Vagina (tissue), 2 donors: ENCODE measurements around the gene HOXB1.
"Not testable (repeated sequence)": the region's sequence is repeated elsewhere in the genome, so short reads cannot be mapped to it uniquely, and the experiment has no call there.

ENCODE experiments used
- POLR2A ChIP-seq, 2 donors: fragments of 450-650 bp; IDR thresholded peaks; one replicate each; pipeline ENCODE4 v1.6.1; 2017; ENCODE audit warnings: antibody characterized with exemption in 2 of 2, mild to moderate bottlenecking in 2 of 2, moderate library complexity in 2 of 2
- TF ChIP-seq, protein P1 (sequence below), 3 experiments: fragments of 450-650 bp in 2 of 3; fragments of 200-600 bp in 1 of 3; sonication (generic) in 1 of 3; IDR thresholded peaks; one replicate each; pipeline ENCODE4 v1.5.1; 2017 to 2019; ENCODE audit warnings: antibody characterized with exemption in 3 of 3, mild to moderate bottlenecking in 2 of 3, moderate library complexity in 2 of 3

DNA sequence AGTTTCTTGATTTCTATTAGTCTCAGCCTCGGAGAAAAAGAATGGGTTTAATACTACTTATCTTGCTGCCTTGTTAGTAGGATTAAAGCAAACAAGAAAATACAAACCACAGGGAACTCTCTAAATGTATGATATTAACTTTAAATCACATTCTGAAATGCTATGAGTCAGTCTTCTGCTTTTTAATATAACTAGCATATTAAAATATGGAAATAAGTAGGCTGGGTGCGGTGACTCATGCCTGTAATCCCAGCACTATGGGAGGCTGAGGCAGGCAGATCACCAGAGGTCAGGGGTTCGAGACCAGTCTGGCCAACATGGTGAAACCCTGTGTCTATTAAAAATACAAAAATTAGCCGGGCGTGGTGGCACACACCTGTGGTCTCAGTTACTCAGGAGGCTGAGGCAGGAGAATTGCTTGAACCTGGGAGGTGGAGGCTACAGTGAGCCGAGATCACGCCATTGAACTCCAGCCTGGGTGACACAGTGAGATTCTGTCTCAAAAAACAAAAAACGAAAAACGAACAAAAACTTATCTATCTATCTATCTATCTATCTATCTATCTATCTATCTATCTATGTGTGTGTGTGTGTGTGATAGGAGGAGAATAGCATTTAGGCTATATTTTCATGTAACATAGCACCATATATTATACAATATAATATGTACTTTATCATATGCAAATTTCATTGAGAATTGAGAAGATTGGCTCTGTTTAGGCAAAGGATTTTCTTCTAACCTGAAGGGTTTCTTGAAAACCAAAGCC is 5.2 kb upstream of the HOXB1 start:
- TF ChIP-seq, protein P1, sequence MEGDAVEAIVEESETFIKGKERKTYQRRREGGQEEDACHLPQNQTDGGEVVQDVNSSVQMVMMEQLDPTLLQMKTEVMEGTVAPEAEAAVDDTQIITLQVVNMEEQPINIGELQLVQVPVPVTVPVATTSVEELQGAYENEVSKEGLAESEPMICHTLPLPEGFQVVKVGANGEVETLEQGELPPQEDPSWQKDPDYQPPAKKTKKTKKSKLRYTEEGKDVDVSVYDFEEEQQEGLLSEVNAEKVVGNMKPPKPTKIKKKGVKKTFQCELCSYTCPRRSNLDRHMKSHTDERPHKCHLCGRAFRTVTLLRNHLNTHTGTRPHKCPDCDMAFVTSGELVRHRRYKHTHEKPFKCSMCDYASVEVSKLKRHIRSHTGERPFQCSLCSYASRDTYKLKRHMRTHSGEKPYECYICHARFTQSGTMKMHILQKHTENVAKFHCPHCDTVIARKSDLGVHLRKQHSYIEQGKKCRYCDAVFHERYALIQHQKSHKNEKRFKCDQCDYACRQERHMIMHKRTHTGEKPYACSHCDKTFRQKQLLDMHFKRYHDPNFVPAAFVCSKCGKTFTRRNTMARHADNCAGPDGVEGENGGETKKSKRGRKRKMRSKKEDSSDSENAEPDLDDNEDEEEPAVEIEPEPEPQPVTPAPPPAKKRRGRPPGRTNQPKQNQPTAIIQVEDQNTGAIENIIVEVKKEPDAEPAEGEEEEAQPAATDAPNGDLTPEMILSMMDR (IDR thresholded peaks at IDR 0.05), result not testable (repeated sequence)
- TF ChIP-seq POLR2A (IDR thresholded peaks at IDR 0.05), result not testable (repeated sequence)
